SK-N-SH (cell line): ENCODE measurements around the gene DAP. TPM values are rescaled to one million over a fixed set of nuclear protein-coding genes. Genes with fewer than 3 reads are reported as not detected.

Source experiments
- CTCF ChIA-PET: fragments of 300-600, 350-600 bp; formaldehyde crosslinking; extraction: SDS; loops from one replicate; lab custom pipeline; 2021; lab: Yijun Ruan, JAX
- POLR2A ChIA-PET: fragments of 350-600 bp; sonication (Branson Sonifier 250); formaldehyde crosslinking; extraction: SDS; loops from one replicate; lab custom pipeline; 2020; ENCODE audit warnings: antibody characterized with exemption, inconsistent platforms; lab: Yijun Ruan, JAX
- DNase-seq: peaks from one replicate; pipeline ENCODE4 v3.0.0; 2012
- H2AFZ ChIP-seq: fragments of 200-600 bp; sonication (generic); 2 replicates; pipeline ENCODE4 v1.8.1; 2016; ENCODE audit warnings: antibody characterized with exemption, mild to moderate bottlenecking, low read depth
- H3F3A ChIP-seq: fragments of 200-600 bp; sonication (generic); replicated peaks from 2 replicates; pipeline ENCODE3; 2016; ENCODE audit warnings: antibody characterized with exemption, mild to moderate bottlenecking; ENCODE audit not compliant: insufficient read depth
- H3K27ac ChIP-seq, 2 experiments: fragments of 200-500 bp in 1 of 2; fragments of 200-600 bp in 1 of 2; sonication (Bioruptor generic) in 1 of 2; sonication (generic), shearing (Covaris generic) in 1 of 2; 2 replicates each; pipeline versions ENCODE4 v1.5.1 to v1.6.1; 2014 to 2016; ENCODE audit warnings: low read depth in 2 of 2, inconsistent platforms in 1 of 2, low read length in 1 of 2, mild to moderate bottlenecking in 1 of 2, mixed read lengths in 1 of 2
- H3K27me3 ChIP-seq: fragments of 200-600 bp; sonication (generic), shearing (Covaris generic); 2 replicates; pipeline ENCODE4 v1.6.1; 2016; ENCODE audit warnings: mixed run types; ENCODE audit not compliant: insufficient read depth
- H3K36me3 ChIP-seq, 2 experiments: fragments of 200-500 bp in 1 of 2; fragments of 200-600 bp in 1 of 2; sonication (Bioruptor generic) in 1 of 2; sonication (generic) in 1 of 2; replicated peaks in 1 of 2; 2 replicates each; pipeline versions ENCODE3 to v1.5.1; 2014 to 2016; ENCODE audit warnings: low read length in 1 of 2, mild to moderate bottlenecking in 1 of 2; ENCODE audit not compliant: insufficient read depth in 2 of 2, control insufficient read depth in 1 of 2
- H3K4me1 ChIP-seq, 2 experiments: fragments of 200-500 bp in 1 of 2; fragments of 200-600 bp in 1 of 2; sonication (Bioruptor generic) in 1 of 2; sonication (generic), shearing (Covaris generic) in 1 of 2; 2 replicates each; pipeline versions ENCODE4 v1.5.1 to v1.6.1; 2014 to 2016; ENCODE audit warnings: low read depth in 1 of 2, low read length in 1 of 2, mixed run types in 1 of 2; ENCODE audit not compliant: insufficient read depth in 2 of 2, control insufficient read depth in 1 of 2
- H3K4me2 ChIP-seq: fragments of 200-600 bp; sonication (generic), shearing (Covaris generic); 2 replicates; pipeline ENCODE4 v1.6.1; 2017; ENCODE audit warnings: mixed run types
- H3K4me3 ChIP-seq, 2 experiments: fragments of 200-500 bp in 1 of 2; fragments of 200-600 bp in 1 of 2; sonication (Bioruptor generic) in 1 of 2; sonication (generic), shearing (Covaris generic) in 1 of 2; 2 replicates each; pipeline versions ENCODE4 v1.5.1 to v1.8.1; 2014 to 2016; ENCODE audit warnings: low read depth in 2 of 2, inconsistent platforms in 1 of 2, low read length in 1 of 2, mild to moderate bottlenecking in 1 of 2, mixed read lengths in 1 of 2, moderate library complexity in 1 of 2
- H3K79me2 ChIP-seq: fragments of 200-600 bp; sonication (generic); 2 replicates; pipeline ENCODE4 v1.8.1; 2017; ENCODE audit warnings: mild to moderate bottlenecking; ENCODE audit not compliant: insufficient read depth
- H3K9ac ChIP-seq: fragments of 200-600 bp; sonication (generic); 2 replicates; pipeline ENCODE4 v1.6.1; 2017; ENCODE audit warnings: mixed run types
- H3K9me2 ChIP-seq: fragments of 200-600 bp; sonication (generic); 2 replicates; pipeline ENCODE4 v1.6.1; 2017; ENCODE audit warnings: mixed run types
- H3K9me3 ChIP-seq: fragments of 200-600 bp; sonication (generic); 2 replicates; pipeline ENCODE4 v1.6.1; 2017; ENCODE audit warnings: mixed run types, mild to moderate bottlenecking, moderate library complexity
- H4K20me1 ChIP-seq: fragments of 200-600 bp; sonication (generic); 2 replicates; pipeline ENCODE4 v1.6.1; 2017; ENCODE audit warnings: mild to moderate bottlenecking, mixed run types; ENCODE audit not compliant: insufficient read depth
- CHD2 ChIP-seq: fragments of 150-350 bp; IDR thresholded peaks from 2 replicates; pipeline ENCODE4 v1.6.1; 2018; ENCODE audit warnings: low read length; ENCODE audit not compliant: partially characterized antibody
- FOSL2 ChIP-seq: IDR thresholded peaks from 2 replicates; pipeline ENCODE4 v1.4.0; 2012; ENCODE audit warnings: low read depth, mild to moderate bottlenecking, moderate library complexity, borderline replicate concordance
- FOXJ3 ChIP-seq: sonication (generic); formaldehyde crosslinking; IDR thresholded peaks from 2 replicates; pipeline ENCODE4 v1.5.1; 2020; ENCODE audit warnings: mild to moderate bottlenecking, missing genetic modification reagents
- FOXM1 ChIP-seq: IDR thresholded peaks from 2 replicates; pipeline ENCODE4 v1.4.0; 2012; ENCODE audit warnings: low read depth, mild to moderate bottlenecking
- GATA2 ChIP-seq: sonication (generic); formaldehyde crosslinking; IDR thresholded peaks from 2 replicates; pipeline ENCODE4 v1.5.0; 2020; ENCODE audit warnings: mild to moderate bottlenecking, missing genetic modification reagents
- MEF2A ChIP-seq: IDR thresholded peaks from 2 replicates; pipeline ENCODE4 v1.4.0; 2012; ENCODE audit warnings: low read depth, borderline replicate concordance
- NRF1 ChIP-seq: IDR thresholded peaks from 2 replicates; pipeline ENCODE4 v1.6.1; 2012; ENCODE audit warnings: low read depth, mild to moderate bottlenecking, low read length
- RCOR1 ChIP-seq: fragments of 150-350 bp; IDR thresholded peaks from 2 replicates; pipeline ENCODE4 v1.6.1; 2017; ENCODE audit warnings: antibody characterized with exemption, low read length
- RFX5 ChIP-seq: IDR thresholded peaks from 2 replicates; pipeline ENCODE4 v1.6.1; 2012; ENCODE audit warnings: mild to moderate bottlenecking, improper control_type of control experiment, low read length
- TCF12 ChIP-seq: IDR thresholded peaks from 2 replicates; pipeline ENCODE4 v1.4.0; 2012
- TEAD4 ChIP-seq: IDR thresholded peaks from 2 replicates; pipeline ENCODE4 v1.4.0; 2012; ENCODE audit warnings: mild to moderate bottlenecking, borderline replicate concordance; ENCODE audit not compliant: insufficient read depth
- whole genome bisulfite sequencing: methylation state at CpG from one replicate; pipeline ENCODE4 v1.1.6; 2017; ENCODE audit warnings: low lambda C conversion rate; 5-methylcytosine and 5-hydroxymethylcytosine counted together
- polyA plus RNA-seq, 3 experiments: library from polyadenylated mRNA; depleted of rRNA; stranded (reverse); fragments of >200 nt; gene quantifications; 2 replicates each; pipeline ENCODE4 v1.2.3, GENCODE V29; 2012
- TF ChIP-seq, protein P1 (sequence below): IDR thresholded peaks from 2 replicates; pipeline ENCODE4 v1.4.0; 2012; ENCODE audit warnings: low read depth, borderline replicate concordance
- TF ChIP-seq, protein P2 (sequence below): IDR thresholded peaks from 2 replicates; pipeline ENCODE4 v1.4.0; 2012; ENCODE audit warnings: low read depth
- TF ChIP-seq, protein P3 (sequence below): fragments of 200-600 bp; sonication (generic); IDR thresholded peaks from 2 replicates; pipeline ENCODE4 v1.6.1; 2017; ENCODE audit warnings: antibody characterized with exemption, mild to moderate bottlenecking, moderate library complexity
- TF ChIP-seq, protein P4 (sequence below): IDR thresholded peaks from 2 replicates; pipeline ENCODE4 v1.6.1; 2012; ENCODE audit warnings: mild to moderate bottlenecking, low read depth, low read length, moderate library complexity

DAP gene
- polyA plus RNA-seq, 1 of the 3 experiments (the other 2 are of a cell fraction): 78.2 TPM

DNA sequence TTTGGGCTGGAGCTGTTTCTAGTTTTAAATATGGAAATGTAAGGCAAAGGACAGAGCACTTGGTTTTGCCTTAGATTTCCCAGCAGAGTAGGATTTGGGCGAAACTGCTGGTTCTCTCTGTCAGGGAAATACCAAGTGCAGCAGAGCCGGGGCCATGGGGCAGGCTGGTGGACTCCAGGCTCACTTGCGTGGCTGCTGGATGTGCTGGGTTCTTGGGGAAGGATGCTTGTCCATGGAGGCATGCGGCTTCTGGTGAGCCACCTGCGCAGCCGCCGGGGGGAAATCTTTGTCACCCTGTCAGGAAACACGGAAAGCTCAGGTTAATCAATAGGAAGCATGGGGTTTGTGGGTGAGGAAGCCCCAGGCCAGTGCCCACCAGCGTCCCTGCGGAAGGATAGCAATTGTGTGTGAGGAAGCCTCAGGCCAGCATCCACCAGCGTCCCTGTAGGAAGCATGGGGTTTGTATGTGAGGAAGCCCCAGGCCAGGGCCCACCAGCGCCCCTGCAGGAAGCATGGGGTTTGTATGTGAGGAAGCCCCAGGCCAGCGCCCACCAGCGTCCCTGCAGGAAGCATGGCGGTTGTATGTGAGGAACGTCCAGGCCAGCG lies 80.1 kb downstream of the DAP start:
- POLR2A ChIA-PET: no interaction called here
- WGBS: over 99% methylated on average over 10 of the region's 17 CpGs

DNA sequence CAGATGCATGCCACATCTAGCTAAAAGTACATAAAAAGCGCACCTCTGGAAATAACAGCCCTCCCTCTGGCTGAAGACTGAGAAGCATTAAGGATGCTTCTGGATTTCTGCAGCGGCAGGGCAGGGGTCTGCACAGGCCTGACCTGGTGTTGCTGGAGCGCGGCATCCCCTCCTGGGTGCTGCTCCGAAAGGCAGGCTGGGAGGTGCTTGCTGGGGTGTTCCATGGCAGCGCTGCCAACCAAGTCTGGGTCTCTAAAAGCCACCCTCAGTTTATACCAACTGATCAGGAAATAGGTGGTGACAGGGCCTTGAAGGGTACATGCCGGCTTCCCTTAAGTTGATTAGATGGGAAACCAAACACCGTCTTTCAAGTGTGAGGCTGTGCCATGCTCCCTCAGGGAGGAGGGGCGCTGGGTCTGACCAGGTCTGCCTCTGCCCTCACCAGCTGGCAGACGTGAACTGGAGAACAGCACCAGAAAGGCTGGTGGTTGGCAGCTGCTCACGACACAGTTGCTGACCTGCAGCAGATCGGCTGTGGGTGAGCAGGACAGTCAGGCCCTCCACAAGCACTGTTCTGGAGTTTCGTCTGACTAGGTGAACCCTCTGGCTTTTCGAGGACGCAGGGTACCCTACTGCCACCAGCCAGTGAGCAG lies 81.6 kb downstream of the DAP start:
- CTCF ChIA-PET: interaction anchor here (0.9 to 2.7 kb wide), 4 partner anchors 11 to 23 kb away, joined by 3 to 10 read pairs (median 4); no protein-coding TSS in a partner anchor
- WGBS: 95% methylated on average over 8 of the region's 15 CpGs
- DNase-seq: no peak
- TF ChIP-seq RCOR1 (no peak), GATA2 (CRISPR knock-in tag) (no peak), RFX5 (no peak), NRF1 (no peak), FOSL2 (no peak), FOXJ3 (no peak), MEF2A (no peak), TEAD4 (no peak)
- TF ChIP-seq, protein P1, sequence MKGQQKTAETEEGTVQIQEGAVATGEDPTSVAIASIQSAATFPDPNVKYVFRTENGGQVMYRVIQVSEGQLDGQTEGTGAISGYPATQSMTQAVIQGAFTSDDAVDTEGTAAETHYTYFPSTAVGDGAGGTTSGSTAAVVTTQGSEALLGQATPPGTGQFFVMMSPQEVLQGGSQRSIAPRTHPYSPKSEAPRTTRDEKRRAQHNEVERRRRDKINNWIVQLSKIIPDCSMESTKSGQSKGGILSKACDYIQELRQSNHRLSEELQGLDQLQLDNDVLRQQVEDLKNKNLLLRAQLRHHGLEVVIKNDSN: no peak
- TF ChIP-seq, protein P2, sequence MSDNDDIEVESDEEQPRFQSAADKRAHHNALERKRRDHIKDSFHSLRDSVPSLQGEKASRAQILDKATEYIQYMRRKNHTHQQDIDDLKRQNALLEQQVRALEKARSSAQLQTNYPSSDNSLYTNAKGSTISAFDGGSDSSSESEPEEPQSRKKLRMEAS: no peak
- TF ChIP-seq, protein P3, sequence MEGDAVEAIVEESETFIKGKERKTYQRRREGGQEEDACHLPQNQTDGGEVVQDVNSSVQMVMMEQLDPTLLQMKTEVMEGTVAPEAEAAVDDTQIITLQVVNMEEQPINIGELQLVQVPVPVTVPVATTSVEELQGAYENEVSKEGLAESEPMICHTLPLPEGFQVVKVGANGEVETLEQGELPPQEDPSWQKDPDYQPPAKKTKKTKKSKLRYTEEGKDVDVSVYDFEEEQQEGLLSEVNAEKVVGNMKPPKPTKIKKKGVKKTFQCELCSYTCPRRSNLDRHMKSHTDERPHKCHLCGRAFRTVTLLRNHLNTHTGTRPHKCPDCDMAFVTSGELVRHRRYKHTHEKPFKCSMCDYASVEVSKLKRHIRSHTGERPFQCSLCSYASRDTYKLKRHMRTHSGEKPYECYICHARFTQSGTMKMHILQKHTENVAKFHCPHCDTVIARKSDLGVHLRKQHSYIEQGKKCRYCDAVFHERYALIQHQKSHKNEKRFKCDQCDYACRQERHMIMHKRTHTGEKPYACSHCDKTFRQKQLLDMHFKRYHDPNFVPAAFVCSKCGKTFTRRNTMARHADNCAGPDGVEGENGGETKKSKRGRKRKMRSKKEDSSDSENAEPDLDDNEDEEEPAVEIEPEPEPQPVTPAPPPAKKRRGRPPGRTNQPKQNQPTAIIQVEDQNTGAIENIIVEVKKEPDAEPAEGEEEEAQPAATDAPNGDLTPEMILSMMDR: no peak

More for the DNA sequence above, 80.1 kb downstream of the DAP start:
- H3K9me3 ChIP-seq: no peaks in the 10 kb centered on the region
- H3K27me3 ChIP-seq: no peaks in the 10 kb centered on the region
- H4K20me1 ChIP-seq: no peaks in the 10 kb centered on the region
- H3K27ac ChIP-seq: no peak overlapping the region
- no peak for DNase-seq
- H3K4me1 ChIP-seq: peaks cover 0 to 14% of the 10 kb centered on the region in 2 experiments; a peak in 1 of 4 replicates
- H3K9me2 ChIP-seq: no peaks in the 10 kb centered on the region
- H3K4me2 ChIP-seq: no peak overlapping the region
- no peaks in the 10 kb centered on the region; the same call in 1 of the 2 replicates for H3K79me2 ChIP-seq
- H2AFZ ChIP-seq: no peak overlapping the region
- H3K9ac ChIP-seq: no peak overlapping the region
- CTCF ChIA-PET: interaction anchor here (1.8 to 2.7 kb wide), 2 partner anchors 9 to 14 kb away, joined by 5 to 10 read pairs; no protein-coding TSS in a partner anchor
- peaks cover 3% of the 10 kb centered on the region for H3F3A ChIP-seq
- no peak for TF ChIP-seq CHD2
- no peak for TF ChIP-seq FOXJ3
- TF ChIP-seq FOXM1: no peak
- TF ChIP-seq TCF12: no peak
- TF ChIP-seq, protein P4, sequence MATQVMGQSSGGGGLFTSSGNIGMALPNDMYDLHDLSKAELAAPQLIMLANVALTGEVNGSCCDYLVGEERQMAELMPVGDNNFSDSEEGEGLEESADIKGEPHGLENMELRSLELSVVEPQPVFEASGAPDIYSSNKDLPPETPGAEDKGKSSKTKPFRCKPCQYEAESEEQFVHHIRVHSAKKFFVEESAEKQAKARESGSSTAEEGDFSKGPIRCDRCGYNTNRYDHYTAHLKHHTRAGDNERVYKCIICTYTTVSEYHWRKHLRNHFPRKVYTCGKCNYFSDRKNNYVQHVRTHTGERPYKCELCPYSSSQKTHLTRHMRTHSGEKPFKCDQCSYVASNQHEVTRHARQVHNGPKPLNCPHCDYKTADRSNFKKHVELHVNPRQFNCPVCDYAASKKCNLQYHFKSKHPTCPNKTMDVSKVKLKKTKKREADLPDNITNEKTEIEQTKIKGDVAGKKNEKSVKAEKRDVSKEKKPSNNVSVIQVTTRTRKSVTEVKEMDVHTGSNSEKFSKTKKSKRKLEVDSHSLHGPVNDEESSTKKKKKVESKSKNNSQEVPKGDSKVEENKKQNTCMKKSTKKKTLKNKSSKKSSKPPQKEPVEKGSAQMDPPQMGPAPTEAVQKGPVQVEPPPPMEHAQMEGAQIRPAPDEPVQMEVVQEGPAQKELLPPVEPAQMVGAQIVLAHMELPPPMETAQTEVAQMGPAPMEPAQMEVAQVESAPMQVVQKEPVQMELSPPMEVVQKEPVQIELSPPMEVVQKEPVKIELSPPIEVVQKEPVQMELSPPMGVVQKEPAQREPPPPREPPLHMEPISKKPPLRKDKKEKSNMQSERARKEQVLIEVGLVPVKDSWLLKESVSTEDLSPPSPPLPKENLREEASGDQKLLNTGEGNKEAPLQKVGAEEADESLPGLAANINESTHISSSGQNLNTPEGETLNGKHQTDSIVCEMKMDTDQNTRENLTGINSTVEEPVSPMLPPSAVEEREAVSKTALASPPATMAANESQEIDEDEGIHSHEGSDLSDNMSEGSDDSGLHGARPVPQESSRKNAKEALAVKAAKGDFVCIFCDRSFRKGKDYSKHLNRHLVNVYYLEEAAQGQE: no peak
- TF ChIP-seq, protein P2: no peak
- H3K4me3 ChIP-seq: no peak overlapping the region
- H3K36me3 ChIP-seq: peaks cover 25 to 32% of the 10 kb centered on the region in 2 experiments

More for the DNA sequence above, 81.6 kb downstream of the DAP start:
- peaks cover 0 to 17% of the 10 kb centered on the region in 2 experiments; a peak in 1 of 4 replicates for H3K4me1 ChIP-seq
- peaks cover 3% of the 10 kb centered on the region for H3F3A ChIP-seq
- no peaks in the 10 kb centered on the region for H4K20me1 ChIP-seq
- H2AFZ ChIP-seq: no peak overlapping the region
- H3K79me2 ChIP-seq: no peaks in the 10 kb centered on the region; the same call in 1 of the 2 replicates
- H3K4me3 ChIP-seq: no peak overlapping the region
- POLR2A ChIA-PET: no interaction called here
- no peaks in the 10 kb centered on the region for H3K27me3 ChIP-seq
- H3K27ac ChIP-seq: no peak overlapping the region
- H3K9me3 ChIP-seq: no peaks in the 10 kb centered on the region
- no peaks in the 10 kb centered on the region for H3K9me2 ChIP-seq
- H3K4me2 ChIP-seq: no peak overlapping the region
- peaks cover 25 to 32% of the 10 kb centered on the region in 2 experiments for H3K36me3 ChIP-seq
- H3K9ac ChIP-seq: no peak overlapping the region
